Measurements from ENCODE around the gene ANO9.

DNA sequence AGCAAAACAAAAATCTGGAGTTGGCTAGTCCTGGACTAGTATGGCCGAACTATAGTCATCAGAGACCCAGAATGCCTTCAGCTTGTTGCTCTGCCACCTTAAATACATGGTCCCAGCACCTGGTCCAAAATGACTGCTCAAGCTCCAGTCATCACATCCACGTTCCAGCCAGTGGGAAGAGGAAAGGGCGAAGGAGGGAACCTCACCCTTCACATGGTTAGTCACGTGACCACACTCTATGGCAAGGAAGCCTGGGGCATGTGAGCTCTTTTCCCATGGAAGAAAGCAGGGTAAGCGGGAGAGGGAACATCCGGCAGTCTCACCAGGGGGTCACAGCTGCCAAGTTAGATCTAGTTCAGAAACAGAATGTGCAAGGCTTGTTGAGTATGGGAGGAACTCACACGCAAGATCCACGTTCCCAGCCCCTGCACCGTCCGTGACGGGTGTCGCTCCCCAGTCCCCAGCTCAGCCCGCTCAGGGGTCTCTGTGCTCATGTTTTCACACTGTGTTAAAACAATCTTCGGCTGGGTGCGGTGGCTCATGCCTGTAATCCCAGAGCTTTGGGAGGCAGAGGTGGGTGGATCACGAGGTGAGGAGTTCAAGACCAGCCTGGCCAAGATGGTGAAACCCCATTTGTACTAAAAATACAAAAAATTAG is 1.9 kb upstream of the ANO9 start:
- no peak for TF ChIP-seq CTCF (IDR thresholded peaks at IDR 0.05; ENCODE audit: low read depth, low read length)
- no peak for TF ChIP-seq EZH2phosphoT487 (IDR thresholded peaks at IDR 0.05; ENCODE audit: low read depth)
